BJ (cell line): ENCODE results near the gene MAML3. TPM values are rescaled to one million over a fixed set of nuclear protein-coding genes. Genes with fewer than 3 reads are reported as not detected.

Source experiments
- CTCF ChIA-PET: fragments of 350-600 bp; formaldehyde crosslinking; extraction: SDS; loops from one replicate; lab custom pipeline; 2021; ENCODE audit warnings: antibody characterized with exemption, inconsistent platforms; lab: Yijun Ruan, JAX
- POLR2A ChIA-PET: fragments of 300-600 bp; sonication (Branson Sonifier 250); formaldehyde crosslinking; extraction: SDS; loops from one replicate; lab custom pipeline; 2021; ENCODE audit warnings: antibody characterized with exemption; lab: Charles Lee
- DNase-seq: peaks from one replicate; pipeline ENCODE4 v3.0.0-alpha.2; 2011; ENCODE audit warnings: low read depth
- H3K27me3 ChIP-seq: 2 replicates; pipeline ENCODE4 v1.6.0; 2011; ENCODE audit warnings: low read length; ENCODE audit not compliant: control insufficient read depth, insufficient read depth
- H3K36me3 ChIP-seq: 2 replicates; pipeline ENCODE4 v1.5.1; 2011; ENCODE audit warnings: low read length; ENCODE audit not compliant: control insufficient read depth, insufficient read depth
- H3K4me3 ChIP-seq: 2 replicates; pipeline ENCODE4 v1.5.1; 2011; ENCODE audit warnings: low read depth, mild to moderate bottlenecking, control low read depth, low read length
- CTCF ChIP-seq: IDR thresholded peaks from 2 replicates; pipeline ENCODE4 v1.5.1; 2011; ENCODE audit warnings: low read depth, mild to moderate bottlenecking, control low read depth, inconsistent platforms, low read length, moderate library complexity; ENCODE audit not compliant: insufficient read depth
- polyA plus RNA-seq: library from polyadenylated mRNA; depleted of rRNA; stranded (reverse); fragments of >200 nt; gene quantifications from 2 replicates; pipeline ENCODE4 v1.2.3, GENCODE V29; 2011

MAML3 gene
- polyA plus RNA-seq, 1 experiment, result 1.6 TPM

GRCh38 chr4:140100771-140101170 lies 53.2 kb downstream of the MAML3 start:
- no peak overlapping the region for H3K4me3 ChIP-seq
- POLR2A ChIA-PET, result no interaction called here
- no peaks in the 10 kb centered on the region for H3K27me3 ChIP-seq
- CTCF ChIA-PET, result interaction anchor here (1.0 kb wide), 1 partner anchor 10 kb away, joined by 3 read pairs; no protein-coding TSS in a partner anchor
- H3K36me3 ChIP-seq, result no peaks in the 10 kb centered on the region
- TF ChIP-seq CTCF, result no peak
- DNase-seq, result no peak

GRCh38 chr4:140099983-140100382 lies 54.0 kb downstream of the MAML3 start:
- POLR2A ChIA-PET, result no interaction called here
- Histone ChIP-seq H3K36me3 (no peaks in the 10 kb centered on the region), H3K27me3 (no peaks in the 10 kb centered on the region), H3K4me3 (no peak overlapping the region)
- CTCF ChIA-PET, result interaction anchor here (1.2 kb wide), 1 partner anchor 13 kb away, joined by 5 read pairs; no protein-coding TSS in a partner anchor
- TF ChIP-seq CTCF, result no peak
- no peak for DNase-seq

- H3K27me3 ChIP-seq, result no peaks in the 10 kb centered on the region
- ChIA-PET CTCF (interaction anchor here (0.6 to 1.2 kb wide), 2 partner anchors 14 to 27 kb away, joined by 3 to 5 read pairs; no protein-coding TSS in a partner anchor), POLR2A (no interaction called here)
- H3K4me3 ChIP-seq, result no peak overlapping the region
- H3K36me3 ChIP-seq, result no peaks in the 10 kb centered on the region
- no peak for TF ChIP-seq CTCF
- DNase-seq, result no peak
Measured at GRCh38 chr4:140098455-140099160, 55.4 kb downstream of the MAML3 start.

GRCh38 chr4:140097572-140097971 lies 56.4 kb downstream of the MAML3 start:
- POLR2A ChIA-PET, result no interaction called here
- Histone ChIP-seq H3K27me3 (no peaks in the 10 kb centered on the region), H3K36me3 (no peaks in the 10 kb centered on the region), H3K4me3 (no peak overlapping the region)
- DNase-seq, result no peak
- CTCF ChIA-PET, result interaction anchor here (0.9 to 1.1 kb wide), 2 partner anchors 30 to 363 kb away, joined by 3 read pairs; no protein-coding TSS in a partner anchor
- TF ChIP-seq CTCF, result no peak

GRCh38 chr4:140096921-140097320 lies 57.1 kb downstream of the MAML3 start:
- H3K27me3 ChIP-seq, result no peaks in the 10 kb centered on the region
- ChIA-PET POLR2A (no interaction called here), CTCF (interaction anchor here (1.1 kb wide), 1 partner anchor 363 kb away, joined by 3 read pairs; no protein-coding TSS in a partner anchor)
- no peak for TF ChIP-seq CTCF
- DNase-seq, result no peak
- no peak overlapping the region for H3K4me3 ChIP-seq
- H3K36me3 ChIP-seq, result no peaks in the 10 kb centered on the region
